Endometrium (tissue), 2 donors: ENCODE results near the gene SFXN2.
"Not testable (repeated sequence)": the region's sequence is repeated elsewhere in the genome, so short reads cannot be mapped to it uniquely, and the experiment has no call there.

Source experiments
- FAIRE-seq: peaks from 2 replicates; lab custom pipeline; 2012; peaks lifted over from hg19 to GRCh38; lab: Jason Lieb, UNC
- donor health status: control.
- donor health status: control.

Gene SFXN2

GRCh38 chr10:102679596-102679995 is 34.8 kb upstream of the SFXN2 start:
- no peak for FAIRE-seq

- no peak for FAIRE-seq
Observed at GRCh38 chr10:102681696-102682095, 32.7 kb upstream of the SFXN2 start.

- no peak for FAIRE-seq
Observed at GRCh38 chr10:102682416-102682815, 32.0 kb upstream of the SFXN2 start.

GRCh38 chr10:102682981-102683380 is 31.5 kb upstream of the SFXN2 start:
- no peak for FAIRE-seq

GRCh38 chr10:102683736-102684135 is 30.7 kb upstream of the SFXN2 start:
- FAIRE-seq = no peak

GRCh38 chr10:102691285-102692066 is 23.0 kb upstream of the SFXN2 start:
- no peak for FAIRE-seq

- not testable (repeated sequence) for FAIRE-seq
Observed at GRCh38 chr10:102695401-102695800, 19.0 kb upstream of the SFXN2 start.

- no peak for FAIRE-seq
Observed at GRCh38 chr10:102696736-102697135, 17.7 kb upstream of the SFXN2 start.

- no peak for FAIRE-seq
Observed at GRCh38 chr10:102698894-102699293, 15.5 kb upstream of the SFXN2 start.

GRCh38 chr10:102701272-102701671 is 13.2 kb upstream of the SFXN2 start:
- no peak for FAIRE-seq

GRCh38 chr10:102701796-102702195 is 12.6 kb upstream of the SFXN2 start:
- FAIRE-seq = no peak

GRCh38 chr10:102702742-102703141 is 11.7 kb upstream of the SFXN2 start:
- FAIRE-seq = no peak

- no peak for FAIRE-seq
Observed at GRCh38 chr10:102704915-102705314, 9.5 kb upstream of the SFXN2 start.

- FAIRE-seq = no peak
Observed at GRCh38 chr10:102705531-102705930, 8.9 kb upstream of the SFXN2 start.

GRCh38 chr10:102710609-102711008 is 3.8 kb upstream of the SFXN2 start:
- peak; percentile 57 for FAIRE-seq

GRCh38 chr10:102712089-102712488 is 2.3 kb upstream of the SFXN2 start:
- FAIRE-seq = no peak

GRCh38 chr10:102712843-102713538 is 1.4 kb upstream of the SFXN2 start:
- peak; percentile 21 for FAIRE-seq

GRCh38 chr10:102713539-102713813 is 960 bp upstream of the SFXN2 start:
- FAIRE-seq = no peak

- no peak for FAIRE-seq
Observed at GRCh38 chr10:102713814-102714620, 419 bp upstream of the SFXN2 start, which contains the start of gene ARL3. TSS of gene ARL3 (minus strand) at chr10:102714397. CDS start at chr10:102714275, 122 bp downstream.

- FAIRE-seq = no peak
Observed at GRCh38 chr10:102715880-102716279, 1.4 kb downstream of the SFXN2 start.

- not testable (repeated sequence) for FAIRE-seq
Observed at GRCh38 chr10:102716900-102717565, 2.6 kb downstream of the SFXN2 start.

GRCh38 chr10:102718220-102718619 is 3.8 kb downstream of the SFXN2 start:
- no peak for FAIRE-seq
